ENCODE data around the gene TRMT6.

The TRMT6 gene

DNA sequence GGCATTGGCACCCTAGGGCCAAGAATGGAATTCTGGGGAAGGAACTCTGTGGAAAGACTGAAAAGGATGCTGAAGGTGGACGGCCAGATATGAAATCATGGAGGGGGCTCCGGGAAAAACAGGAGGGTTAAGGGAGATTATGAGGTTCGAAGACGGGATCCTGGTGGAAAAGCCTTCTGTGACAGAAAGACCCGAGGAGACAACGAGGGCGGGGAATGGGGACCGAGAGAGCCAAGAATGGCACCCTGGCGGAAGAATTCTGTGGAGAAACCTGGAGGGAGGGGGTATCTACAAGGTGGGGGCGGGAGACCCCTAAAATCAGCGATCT, 426 bp downstream of the TRMT6 start:
- no peak for DNase-seq (ENCODE audit: low spot score)

GRCh38 chr20:5947276-5947675, 3.1 kb downstream of the TRMT6 start:
- no peak for DNase-seq (ENCODE audit: low spot score)

GRCh38 chr20:5945963-5946362, 4.4 kb downstream of the TRMT6 start:
- DNase-seq (ENCODE audit: low spot score): no peak

- DNase-seq (ENCODE audit: low spot score): no peak
Observed at GRCh38 chr20:5938456-5939029, 11.8 kb downstream of the TRMT6 start.

DNA sequence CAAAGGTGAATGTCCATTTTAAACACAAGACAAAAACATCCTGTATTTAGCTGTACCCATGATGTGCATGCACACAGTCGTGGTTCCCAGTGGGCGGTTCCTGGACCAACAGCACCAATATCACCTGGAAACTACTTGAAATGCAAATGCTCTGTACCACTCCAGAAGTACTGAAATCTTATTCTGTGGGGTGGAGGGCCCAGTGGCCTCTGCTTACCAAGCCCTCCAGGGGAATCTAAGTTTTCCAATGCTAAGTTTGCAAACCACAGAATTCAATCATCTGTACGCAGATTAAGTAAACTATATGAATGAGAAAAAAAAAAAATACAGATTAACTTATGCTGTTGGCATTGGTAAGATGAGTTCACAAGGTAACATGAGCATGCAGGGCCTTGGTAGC, 14.1 kb downstream of the TRMT6 start:
- DNase-seq (ENCODE audit: low spot score): no peak

GRCh38 chr20:5935384-5935783, 14.9 kb downstream of the TRMT6 start:
- DNase-seq (ENCODE audit: low spot score): no peak

- peak; percentile 33 for DNase-seq (ENCODE audit: low spot score)
Observed at GRCh38 chr20:5933802-5934436, 16.4 kb downstream of the TRMT6 start.

GRCh38 chr20:5932796-5933195, 17.5 kb downstream of the TRMT6 start:
- DNase-seq (ENCODE audit: low spot score): no peak

- DNase-seq (ENCODE audit: low spot score): no peak
Observed at GRCh38 chr20:5931411-5931810, 18.9 kb downstream of the TRMT6 start.

DNA sequence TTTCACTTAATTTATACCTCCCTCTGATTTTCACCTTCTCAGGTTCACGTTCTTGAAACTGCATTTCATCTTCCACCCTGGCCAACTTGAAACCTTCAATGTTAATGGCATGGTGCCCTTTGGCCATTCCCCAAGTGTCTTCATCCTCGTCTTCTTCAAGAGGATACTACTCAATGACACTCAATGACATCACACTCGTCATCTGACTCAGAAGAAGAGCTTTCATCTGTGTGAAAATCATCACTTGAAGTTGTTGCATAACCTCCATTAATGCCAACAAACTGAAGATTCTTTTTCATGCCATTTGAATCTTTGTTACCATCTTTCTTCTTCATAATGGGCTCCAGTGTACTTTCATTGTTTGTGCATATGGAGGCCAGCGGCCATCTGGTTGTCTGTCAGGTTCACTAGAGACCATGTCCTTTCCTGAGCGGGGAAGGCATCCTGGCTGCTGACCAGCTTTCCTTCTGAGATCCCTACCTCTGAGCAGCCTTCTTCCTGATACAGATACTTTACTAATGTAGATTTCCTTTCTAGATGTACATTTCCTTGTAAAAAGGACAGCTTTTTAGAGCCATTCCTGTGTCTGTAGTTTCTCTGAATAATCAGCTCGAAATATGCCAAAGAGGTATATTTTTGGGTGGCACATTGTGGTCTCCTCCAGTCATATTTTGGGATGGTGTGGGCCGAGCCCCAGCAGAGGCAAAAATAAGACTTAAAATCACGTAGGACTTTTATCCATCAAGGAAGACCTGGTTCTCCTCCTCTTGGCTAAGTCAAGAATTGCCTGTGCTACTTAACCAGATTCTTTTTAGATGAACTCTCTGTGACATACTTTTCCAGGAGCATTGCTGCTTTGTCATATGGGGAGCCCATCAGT, 21.3 kb downstream of the TRMT6 start:
- DNase-seq (ENCODE audit: low spot score): no peak

DNA sequence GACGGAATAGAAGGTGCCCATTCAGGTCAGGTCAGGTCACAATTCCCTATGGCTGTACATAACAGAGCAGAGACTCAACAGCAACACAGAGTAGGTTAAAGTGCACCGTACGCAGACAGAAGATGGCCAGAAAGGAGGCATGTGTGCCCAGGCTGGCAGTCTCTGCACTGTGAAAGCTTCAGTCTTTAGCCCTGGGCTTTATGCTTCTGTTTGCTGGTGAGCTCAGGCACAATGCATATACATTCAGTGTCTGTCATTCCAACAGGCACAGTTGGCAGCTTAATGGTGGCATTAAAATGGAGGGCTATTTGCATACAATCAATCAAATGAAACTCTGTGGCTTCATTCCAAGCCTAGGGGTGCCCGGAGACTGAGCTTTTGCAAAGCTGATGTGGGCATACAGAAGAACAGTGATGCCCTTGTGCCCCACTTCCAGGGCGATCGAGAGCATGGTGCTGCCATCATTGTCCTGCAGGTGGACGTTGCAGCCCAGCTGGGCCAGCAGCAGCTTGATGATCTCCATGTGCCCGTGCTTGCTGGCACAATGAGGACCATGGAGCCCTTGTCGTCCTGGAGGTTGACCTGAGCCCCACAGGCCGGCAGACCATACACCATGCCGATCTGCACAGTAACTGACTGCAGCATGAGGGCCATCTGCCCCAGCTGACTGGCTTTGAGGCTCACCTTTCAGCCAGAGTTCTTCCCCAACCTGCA, 22.4 kb downstream of the TRMT6 start:
- DNase-seq (ENCODE audit: low spot score): no peak

DNA sequence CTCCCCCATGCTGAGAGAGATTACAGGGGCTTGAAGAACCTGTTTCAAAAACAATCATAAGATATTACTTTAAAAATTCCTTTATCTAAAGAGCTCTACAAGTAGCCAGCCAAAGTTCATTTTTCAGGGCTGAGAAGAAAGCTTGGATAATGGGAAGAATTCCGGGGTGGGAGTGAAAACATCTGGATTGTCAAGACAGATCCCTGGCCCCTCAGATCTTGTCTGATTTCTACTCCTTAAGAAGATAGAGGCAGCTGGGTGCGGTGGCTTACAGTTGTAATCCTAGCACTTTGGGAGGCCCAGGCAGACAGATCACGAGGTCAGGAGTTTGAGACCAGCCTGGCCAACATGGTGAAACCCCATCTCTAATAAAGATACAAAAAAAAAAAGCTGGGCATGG, 24.8 kb downstream of the TRMT6 start:
- no peak for DNase-seq (ENCODE audit: low spot score)

- DNase-seq (ENCODE audit: low spot score): no peak
Observed at GRCh38 chr20:5923493-5923892, 26.8 kb downstream of the TRMT6 start.

GRCh38 chr20:5920581-5920980, 29.8 kb downstream of the TRMT6 start:
- no peak for DNase-seq (ENCODE audit: low spot score)

GRCh38 chr20:5919626-5920544, 30.4 kb downstream of the TRMT6 start:
- no peak for DNase-seq (ENCODE audit: low spot score)

- DNase-seq (ENCODE audit: low spot score): peak; percentile 22
Observed at GRCh38 chr20:5918856-5919625, 31.3 kb downstream of the TRMT6 start.

GRCh38 chr20:5914859-5915258, 35.5 kb downstream of the TRMT6 start:
- DNase-seq (ENCODE audit: low spot score): no peak

DNA sequence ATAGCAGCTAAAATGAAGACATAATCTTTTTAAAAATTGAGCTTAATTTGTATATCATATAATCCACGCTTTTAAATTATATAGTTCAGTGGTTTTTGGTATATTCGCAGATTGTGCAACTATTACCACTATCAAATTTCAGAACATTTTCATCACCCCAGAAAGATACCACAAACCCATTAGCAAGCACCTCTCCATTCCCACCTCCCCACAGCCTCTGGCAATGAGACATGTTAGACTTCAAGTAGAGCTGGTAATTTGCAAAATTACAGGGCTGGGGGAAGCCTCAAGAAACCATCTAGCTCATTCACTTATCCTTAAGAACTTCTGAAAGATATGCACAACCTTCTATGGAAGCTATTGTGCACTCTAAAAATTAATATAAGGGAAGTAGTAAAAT, 37.2 kb downstream of the TRMT6 start:
- no peak for DNase-seq (ENCODE audit: low spot score)

- DNase-seq (ENCODE audit: low spot score): no peak
Observed at GRCh38 chr20:5910186-5910585, 40.1 kb downstream of the TRMT6 start.

DNA sequence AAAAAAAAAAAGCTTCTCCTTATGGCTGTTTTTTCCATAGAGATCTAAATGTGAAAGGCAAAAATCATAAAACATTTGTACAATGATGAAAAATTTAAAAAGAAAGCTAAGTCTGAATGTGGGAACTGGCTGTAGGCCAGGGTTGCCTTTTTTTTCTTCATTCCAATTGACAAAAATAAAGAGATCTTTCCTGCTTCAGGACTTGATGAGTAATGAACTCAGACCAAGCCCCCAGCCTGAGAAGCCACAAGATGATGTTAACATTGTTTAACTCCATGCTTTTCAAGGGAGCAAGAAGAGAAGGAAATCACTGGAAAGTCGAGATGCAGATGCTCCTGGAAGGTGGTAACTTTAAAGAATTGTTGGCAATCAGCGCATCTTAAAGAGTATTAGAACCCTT, 41.4 kb downstream of the TRMT6 start:
- no peak for DNase-seq (ENCODE audit: low spot score)

DNA sequence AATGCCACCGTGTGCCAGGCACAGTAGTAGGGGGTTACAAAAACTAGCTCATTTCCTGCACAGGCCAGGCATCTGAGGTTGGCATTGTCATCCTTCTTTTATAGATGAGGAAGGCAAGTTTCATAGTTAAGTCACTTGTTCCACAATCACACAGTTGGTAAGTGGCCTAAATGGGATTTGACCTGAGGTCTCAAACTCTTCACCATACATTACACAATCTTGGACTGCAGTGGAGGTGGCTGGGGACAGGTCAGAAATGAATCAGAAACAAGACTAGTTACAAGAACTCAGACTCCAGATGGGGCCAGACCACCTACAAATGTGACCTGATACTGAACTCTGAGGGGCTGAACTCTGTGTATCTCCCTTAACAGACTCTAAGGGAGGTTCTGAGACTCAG, 49.4 kb downstream of the TRMT6 start:
- DNase-seq (ENCODE audit: low spot score): no peak

Data from iPS-NIHi11 (cell line).